GM12875 (cell line): ENCODE measurements around the gene PLD5.
A peak's percentile ranks its signal among the peaks of the same experiment; 100 is the strongest.
"Not testable (repeated sequence)": the region's sequence is repeated elsewhere in the genome, so short reads cannot be mapped to it uniquely, and the experiment has no call there.

Source experiments
- H3K4me3 ChIP-seq: one replicate; pipeline ENCODE4 v1.5.1; 2011; ENCODE audit warnings: low read depth, low read length, control low read depth
- TF ChIP-seq, protein P1 (sequence below): IDR thresholded peaks from 2 replicates; pipeline ENCODE4 v1.5.1; 2011; ENCODE audit warnings: low read depth, mild to moderate bottlenecking, control low read depth, inconsistent platforms, low read length, moderate library complexity, borderline replicate concordance; ENCODE audit not compliant: insufficient read depth

PLD5 gene

DNA sequence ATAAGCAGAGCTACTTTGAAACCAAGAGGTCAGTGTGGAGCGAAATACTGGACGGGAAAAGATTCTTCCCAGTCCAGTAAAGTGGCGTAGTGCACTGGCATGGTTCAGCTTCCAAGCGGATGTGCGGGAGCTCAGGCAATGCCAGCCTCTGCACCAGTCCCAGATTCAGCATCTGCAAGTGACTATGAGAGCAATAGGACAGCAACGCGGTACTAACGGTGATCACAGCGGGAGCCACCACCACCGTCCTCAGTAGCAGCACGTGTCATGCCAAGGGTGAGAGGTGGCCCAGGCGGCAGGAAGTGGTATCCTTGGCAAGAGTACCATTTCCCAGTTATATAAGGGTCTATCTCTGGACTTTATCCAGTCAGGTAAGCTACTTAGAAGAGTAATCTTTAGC lies 17.8 kb downstream of the PLD5 start:
- no peak overlapping the region for H3K4me3 ChIP-seq
- TF ChIP-seq, protein P1, sequence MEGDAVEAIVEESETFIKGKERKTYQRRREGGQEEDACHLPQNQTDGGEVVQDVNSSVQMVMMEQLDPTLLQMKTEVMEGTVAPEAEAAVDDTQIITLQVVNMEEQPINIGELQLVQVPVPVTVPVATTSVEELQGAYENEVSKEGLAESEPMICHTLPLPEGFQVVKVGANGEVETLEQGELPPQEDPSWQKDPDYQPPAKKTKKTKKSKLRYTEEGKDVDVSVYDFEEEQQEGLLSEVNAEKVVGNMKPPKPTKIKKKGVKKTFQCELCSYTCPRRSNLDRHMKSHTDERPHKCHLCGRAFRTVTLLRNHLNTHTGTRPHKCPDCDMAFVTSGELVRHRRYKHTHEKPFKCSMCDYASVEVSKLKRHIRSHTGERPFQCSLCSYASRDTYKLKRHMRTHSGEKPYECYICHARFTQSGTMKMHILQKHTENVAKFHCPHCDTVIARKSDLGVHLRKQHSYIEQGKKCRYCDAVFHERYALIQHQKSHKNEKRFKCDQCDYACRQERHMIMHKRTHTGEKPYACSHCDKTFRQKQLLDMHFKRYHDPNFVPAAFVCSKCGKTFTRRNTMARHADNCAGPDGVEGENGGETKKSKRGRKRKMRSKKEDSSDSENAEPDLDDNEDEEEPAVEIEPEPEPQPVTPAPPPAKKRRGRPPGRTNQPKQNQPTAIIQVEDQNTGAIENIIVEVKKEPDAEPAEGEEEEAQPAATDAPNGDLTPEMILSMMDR = no peak

- no peak overlapping the region for H3K4me3 ChIP-seq
- TF ChIP-seq, protein P1 = no peak
Measured at GRCh38 chr1:242489545-242489944, 35.0 kb downstream of the PLD5 start.

GRCh38 chr1:242477944-242478343 lies 46.6 kb downstream of the PLD5 start:
- H3K4me3 ChIP-seq = no peak overlapping the region
- TF ChIP-seq, protein P1 = no peak

DNA sequence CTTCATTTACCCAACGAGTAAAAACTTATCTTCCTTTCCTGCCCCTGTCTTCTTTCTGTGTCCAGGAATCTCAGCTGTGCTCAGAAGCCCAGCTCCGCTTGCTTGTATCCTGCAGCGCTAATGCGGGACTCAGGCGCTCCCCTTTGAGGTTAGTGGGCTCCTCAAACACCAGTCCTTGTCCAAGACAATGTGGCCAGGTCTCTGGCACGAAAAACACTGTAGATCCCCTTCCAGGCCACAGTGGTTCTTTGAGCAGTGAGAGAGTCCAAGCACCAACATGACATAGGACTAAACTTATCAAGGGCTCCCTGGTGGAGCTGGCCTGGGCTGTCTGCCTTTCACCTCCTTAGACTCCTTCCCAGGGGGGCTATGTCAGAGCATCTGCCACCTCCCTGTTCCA lies 53.7 kb downstream of the PLD5 start:
- no peak overlapping the region for H3K4me3 ChIP-seq
- TF ChIP-seq, protein P1 = no peak

- H3K4me3 ChIP-seq = no peak overlapping the region
- TF ChIP-seq, protein P1 = no peak
Measured at GRCh38 chr1:242468784-242469183, 55.7 kb downstream of the PLD5 start.

- TF ChIP-seq, protein P1 = peak; percentile 67
- no peak overlapping the region for H3K4me3 ChIP-seq
Measured at GRCh38 chr1:242467556-242468145, 56.8 kb downstream of the PLD5 start.

- no peak overlapping the region for H3K4me3 ChIP-seq
- TF ChIP-seq, protein P1 = no peak
Measured at GRCh38 chr1:242462867-242463266, 61.6 kb downstream of the PLD5 start.

- not testable (repeated sequence) for H3K4me3 ChIP-seq
Measured at GRCh38 chr1:242459740-242460139, 64.8 kb downstream of the PLD5 start.
